GM21360 (cell line): ENCODE data around the gene TLE4.
"Not testable (repeated sequence)": the region's sequence is repeated elsewhere in the genome, so short reads cannot be mapped to it uniquely, and the experiment has no call there.

Experiments used
- ATAC-seq: cut with Tn5 transposase; IDR thresholded peaks from one replicate; pipeline ENCODE4 v1.9.1; 2021; ENCODE audit warnings: mild to moderate bottlenecking, moderate library complexity; ENCODE audit not compliant: unreplicated experiment

TLE4 gene

DNA sequence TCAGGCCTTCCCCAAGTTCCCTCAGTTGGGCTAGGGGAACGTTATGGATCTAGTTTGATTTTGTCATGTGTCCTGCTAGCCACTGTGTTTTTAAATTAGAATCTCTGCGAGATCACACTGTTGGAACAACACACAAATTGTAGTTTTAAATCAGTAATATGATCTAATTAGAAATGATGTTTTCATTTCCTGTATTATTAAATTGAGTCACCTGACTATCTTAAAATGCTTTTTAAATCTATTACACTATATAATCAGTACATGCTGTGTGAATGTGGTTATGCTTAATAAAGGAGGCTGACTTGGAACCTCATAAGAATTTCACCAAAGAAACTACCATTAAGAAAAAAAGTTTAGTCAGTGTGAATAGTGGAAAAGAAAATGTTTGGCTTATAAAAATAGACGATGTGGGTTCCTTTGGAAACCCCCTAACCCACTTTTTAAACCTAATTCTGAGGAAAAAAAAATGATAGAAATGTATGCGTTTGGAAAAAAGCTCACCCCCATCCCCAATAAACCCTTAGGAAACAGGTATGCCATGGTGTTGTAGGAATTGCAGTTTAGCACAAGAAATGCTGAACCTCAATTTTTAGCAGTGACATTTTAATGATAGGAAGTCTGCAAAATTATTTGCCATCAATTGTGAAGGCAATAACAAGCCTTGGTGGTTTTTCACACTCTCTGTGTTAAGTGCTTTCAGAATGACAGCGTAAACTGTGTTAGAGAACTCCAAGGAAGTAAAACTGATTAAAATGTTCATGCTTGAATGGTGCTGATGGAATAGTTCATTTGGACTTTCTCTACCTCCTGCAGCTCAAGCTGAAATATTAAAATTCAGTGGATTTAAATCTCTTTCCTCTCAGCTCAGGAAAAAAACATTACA, 59.0 kb downstream of the TLE4 start:
- peak; percentile 80 for ATAC-seq

DNA sequence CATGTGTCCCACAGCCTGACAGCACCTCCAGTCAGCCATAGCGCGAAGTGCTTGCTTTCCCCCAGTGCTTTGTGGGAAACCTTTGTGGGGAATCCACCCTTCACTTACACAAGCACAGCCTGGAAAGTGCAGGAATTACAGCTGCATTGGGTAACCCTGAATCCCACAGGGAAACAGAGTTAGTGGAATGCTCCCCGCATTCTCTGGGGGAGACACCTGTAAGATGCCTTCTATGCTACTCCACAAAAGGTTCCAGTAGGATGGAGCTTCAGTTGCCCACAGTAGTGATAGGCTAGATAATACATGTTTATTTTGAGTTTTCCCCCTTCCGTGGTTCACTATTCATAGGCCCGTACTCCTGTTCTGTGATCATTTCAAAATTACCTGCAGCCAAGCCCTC, 60.3 kb downstream of the TLE4 start:
- no peak for ATAC-seq

DNA sequence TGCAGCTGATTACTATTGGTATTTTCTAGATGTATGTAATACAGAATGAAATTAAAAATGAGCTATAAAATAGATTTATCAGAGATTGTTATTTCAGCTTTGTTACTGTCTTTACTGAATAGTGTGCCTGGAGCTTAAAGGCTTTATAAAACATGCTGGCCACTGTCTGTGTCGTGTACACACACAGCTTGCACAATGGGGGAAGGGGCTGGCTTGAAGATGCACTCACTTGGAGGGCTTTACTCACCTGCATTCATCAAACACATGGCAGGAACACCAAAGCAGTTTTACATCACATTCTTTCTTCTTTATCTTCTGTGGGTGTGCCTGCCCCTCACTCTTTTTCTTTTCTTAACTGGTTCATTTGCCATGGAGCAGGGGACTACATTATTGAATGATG, 60.9 kb downstream of the TLE4 start:
- ATAC-seq, result no peak

DNA sequence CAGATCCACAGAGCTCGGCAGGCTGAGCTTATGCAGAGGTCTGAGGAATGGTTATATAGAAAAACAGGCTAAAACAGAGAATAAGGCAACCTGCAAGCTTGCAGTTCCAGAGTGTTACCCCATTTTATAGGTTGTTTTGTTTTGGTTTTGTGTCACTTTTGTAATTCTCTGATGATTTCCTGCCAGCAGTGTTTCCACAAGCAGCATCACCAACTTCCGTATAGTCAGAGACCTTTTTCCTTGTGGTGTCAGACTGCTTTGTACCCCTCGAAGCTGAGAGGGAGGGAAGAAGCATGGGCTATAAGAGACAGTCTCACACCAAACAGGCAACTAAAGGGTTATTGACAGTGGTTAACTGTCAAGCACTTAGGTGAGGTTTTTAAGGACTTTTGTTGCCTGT, 61.8 kb downstream of the TLE4 start:
- ATAC-seq, result no peak

DNA sequence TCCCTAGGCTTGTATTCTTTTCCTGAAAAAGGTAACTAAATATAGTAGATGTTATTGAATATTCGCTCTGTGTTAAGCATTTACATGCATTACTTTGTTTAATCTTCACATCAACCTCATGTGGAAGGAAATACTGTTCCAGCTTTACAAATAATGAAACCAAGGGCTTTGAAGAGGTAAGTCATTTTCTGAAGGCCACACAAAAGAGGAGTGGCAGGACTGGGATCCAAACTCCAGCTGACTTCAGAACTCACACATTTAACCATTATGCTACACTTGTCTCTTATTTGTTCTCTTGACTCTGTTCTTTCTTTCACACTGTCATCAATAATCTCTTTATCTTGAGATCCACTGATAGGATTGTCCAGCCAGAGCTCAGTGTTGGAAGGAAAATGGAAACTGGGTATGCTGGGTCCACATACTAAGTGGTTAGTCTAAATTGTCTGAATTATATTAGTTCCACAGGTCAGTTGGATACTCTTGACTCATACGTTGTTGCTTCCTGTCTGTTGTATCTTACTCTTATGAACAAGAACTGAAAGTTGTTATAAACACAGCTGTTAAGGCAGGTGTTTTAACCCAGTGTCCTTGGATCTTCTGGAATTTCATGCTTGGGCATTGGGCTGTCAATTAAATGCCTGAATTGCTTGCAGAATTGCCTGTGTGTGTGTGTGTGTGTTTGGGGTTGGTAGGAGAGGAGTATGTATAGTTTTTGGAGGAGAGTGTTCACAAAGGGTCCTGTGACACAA, 65.6 kb downstream of the TLE4 start:
- no peak for ATAC-seq

DNA sequence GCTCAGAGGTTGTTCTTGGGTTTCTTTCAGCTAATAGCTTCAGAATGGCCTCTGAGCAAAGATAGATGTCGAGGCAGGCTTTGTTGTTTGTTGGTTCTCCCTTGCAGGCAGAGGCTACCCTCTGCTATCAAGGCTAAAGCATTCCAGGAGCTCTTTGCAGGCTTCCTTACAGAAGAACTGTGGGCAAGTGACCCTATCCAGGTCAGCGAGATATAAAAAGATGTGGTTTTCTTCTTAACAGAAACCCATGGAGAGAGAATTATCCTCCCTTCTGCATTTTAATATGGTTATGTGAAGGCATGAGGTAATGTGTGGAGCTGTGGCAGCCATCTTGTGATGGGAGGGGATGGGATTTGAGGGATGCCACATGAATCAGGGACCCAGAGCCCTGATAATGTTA, 67.0 kb downstream of the TLE4 start:
- ATAC-seq, result no peak

DNA sequence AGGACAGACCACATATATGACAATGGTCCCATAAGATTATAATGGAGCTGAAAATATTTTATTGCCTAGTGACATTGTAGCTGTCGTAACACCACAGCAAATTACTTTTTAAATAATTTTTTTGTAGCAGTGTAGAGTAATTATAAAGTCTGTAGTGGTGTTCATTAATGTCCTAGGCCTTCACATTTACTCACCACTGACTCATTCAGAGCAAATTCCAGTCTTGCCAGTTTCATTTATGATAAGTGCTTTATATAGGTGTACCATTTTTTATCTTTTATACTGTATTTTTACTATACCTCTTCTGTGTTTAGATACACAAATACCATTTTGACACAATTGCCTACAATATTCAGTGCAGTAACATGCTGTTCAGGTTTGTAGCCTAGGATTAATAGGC, 67.6 kb downstream of the TLE4 start:
- ATAC-seq, result no peak

DNA sequence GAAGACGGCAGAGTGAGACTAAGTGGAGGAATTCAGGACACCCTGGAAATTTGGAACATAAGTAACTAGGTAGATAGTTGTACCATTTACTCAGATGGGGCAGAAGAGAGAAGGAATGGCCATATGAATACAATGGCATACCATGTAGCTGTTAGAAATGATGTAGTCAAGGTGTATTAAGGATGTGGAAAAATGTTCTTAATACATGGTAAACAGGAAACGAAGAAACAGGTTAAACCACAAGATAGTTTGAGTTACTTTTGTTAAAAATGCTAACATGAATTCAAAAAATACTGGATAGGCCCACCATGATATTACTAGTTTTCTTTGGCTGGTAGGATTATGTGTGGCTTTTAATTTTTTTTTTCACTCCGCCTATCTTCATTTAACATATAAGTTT, 68.3 kb downstream of the TLE4 start:
- not testable (repeated sequence) for ATAC-seq

DNA sequence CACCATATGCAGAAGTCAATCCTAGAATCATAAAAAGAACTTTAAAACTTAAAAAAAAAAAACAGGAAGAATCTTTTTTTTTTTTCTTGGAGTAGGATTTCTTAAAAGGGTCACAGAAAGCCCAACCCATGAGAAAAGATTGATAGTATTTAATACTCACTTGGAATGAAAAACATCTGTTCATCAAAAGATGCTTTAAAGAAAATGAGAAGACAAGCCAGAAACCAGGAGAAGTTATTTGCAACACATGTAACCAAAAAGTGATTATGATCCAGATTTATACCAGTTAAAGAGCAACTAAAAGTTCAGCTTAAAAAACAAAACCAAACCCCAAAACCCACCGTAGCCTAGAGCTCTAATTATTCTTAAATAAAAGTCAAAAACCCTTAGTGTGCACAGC, 69.3 kb downstream of the TLE4 start:
- no peak for ATAC-seq

DNA sequence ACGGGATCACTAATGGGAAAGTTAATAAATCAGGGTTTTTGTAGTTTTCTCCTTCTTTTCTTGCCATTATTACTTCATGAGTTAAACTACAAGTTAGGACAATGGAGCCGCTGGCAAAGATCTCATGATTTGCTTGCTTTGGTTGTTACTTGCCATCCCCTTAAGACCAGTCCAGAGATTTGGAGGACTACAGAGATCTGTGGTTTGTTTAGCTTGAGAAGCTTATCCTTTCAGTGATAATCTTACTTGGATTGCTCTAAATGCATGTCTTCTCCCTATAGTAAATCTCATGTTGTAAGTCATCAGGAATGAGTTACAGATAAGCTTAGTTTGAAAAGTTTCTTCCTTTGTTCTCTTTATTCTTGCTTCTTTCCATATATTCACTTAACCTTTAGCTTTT, 70.9 kb downstream of the TLE4 start:
- no peak for ATAC-seq

DNA sequence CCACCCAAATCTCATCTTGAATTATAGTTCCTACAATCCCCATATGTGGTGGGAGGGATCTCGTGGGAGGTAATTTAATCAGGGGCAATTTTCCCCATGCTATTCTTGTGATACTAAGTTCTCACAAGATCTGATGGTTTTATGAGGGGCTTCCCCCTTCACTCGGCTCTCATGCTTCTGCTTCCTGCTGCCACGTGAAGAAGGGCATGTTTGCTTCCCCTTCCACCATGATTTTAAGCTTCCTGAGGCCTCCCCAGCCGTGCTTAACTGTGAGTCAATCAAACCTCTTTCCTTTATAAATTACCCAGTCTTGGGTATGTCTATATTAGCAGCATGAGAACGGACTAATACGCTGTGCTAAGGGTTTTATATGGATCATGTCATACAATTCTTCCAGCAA, 72.3 kb downstream of the TLE4 start:
- no peak for ATAC-seq

DNA sequence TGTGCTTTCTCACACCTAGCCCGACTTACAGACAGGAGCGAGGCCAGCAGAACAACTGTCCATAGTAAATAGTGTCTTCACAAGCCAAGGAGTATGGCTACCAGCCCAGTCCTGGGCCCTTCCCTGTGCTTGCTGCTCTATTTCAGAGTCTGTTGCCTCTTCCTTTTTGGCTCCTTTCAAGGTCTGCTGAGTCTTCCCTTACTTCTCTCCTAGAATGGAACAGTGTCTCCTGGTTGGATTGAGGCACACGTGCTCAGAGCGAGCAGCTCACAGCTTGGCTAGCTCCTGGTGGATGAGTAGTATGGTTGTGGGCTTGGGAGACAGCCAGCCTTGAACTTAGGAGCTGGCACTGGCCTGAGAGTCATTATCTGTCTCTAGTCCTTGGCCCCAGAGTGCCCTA, 72.8 kb downstream of the TLE4 start:
- ATAC-seq, result no peak

DNA sequence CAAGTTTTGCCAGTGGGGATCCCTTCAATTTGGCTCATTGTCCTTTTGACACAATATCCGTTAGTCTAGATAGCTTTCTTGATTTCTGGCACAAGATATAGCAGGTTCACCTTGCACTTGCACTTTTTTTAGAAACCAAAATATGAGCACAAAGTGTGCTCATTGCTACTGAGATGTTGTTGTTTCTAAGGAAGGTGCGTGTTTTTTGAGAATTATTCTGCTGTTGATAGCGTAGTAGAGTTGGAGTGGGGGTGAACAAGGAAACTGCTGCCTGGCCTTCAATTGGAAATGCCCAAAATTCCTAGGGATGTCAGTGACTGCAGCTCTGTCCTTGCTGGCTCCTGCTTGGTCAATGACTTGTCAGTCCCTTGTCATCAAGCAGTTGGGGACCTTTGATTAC, 73.3 kb downstream of the TLE4 start:
- no peak for ATAC-seq

DNA sequence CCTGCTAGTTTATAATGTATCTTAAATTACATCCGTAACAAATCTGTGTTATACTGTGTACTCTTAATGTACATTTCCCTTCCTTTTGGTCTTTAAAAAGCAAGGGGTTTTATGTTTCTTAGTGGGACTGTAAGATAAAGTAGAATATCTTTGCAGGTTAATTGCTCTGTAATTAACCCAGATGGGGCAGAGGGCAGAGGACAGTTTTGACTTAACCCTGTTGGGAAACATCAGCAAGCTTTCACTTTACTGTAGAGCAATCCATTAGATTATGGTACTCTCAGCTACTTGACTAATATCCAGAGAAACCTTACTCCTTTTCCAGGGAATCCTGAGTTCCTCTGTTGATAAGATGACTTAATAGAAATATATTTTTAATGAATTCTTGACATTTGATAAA, 74.3 kb downstream of the TLE4 start:
- no peak for ATAC-seq

DNA sequence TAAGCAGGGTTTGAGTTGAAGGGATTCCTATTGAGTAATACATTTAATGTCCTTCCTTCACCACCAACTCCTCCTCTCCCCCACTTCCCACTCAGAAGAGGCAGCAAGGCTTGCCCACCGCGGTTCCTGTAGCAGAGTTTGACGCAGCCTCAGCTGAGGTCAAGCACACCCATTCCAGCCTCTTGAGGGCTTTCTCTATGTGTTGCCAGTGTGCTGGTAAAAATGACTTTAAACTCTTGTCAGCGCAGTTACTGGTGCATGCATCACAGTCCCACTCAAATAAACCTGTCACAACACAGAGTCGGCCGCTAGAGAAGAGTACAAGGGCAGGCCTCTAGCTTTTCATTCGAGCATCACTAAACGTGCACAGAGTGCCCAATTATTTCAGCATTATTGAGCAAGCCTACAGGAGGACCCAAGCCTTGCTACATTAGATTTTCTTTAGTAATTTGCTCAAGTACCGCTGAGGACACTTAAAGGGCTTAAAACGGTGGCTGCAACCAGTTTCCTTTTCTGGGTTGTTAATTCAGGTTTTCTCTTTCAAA, 79.6 kb downstream of the TLE4 start:
- no peak for ATAC-seq

DNA sequence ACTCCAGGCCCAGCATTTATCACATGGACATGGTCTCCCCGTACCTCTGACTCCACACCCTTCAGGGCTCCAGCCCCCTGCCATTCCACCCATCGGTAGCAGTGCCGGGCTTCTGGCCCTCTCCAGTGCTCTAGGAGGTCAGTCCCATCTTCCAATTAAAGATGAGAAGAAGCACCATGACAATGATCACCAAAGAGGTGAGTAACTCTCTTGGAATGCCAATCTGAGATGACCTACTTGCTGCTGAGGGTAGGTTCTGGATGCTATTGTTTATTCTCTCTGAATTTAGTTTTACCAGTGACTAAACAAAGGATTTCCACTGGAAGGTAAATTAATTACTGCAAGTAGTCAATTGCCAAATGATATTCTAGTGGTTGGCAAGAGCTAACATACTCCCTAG, 80.8 kb downstream of the TLE4 start:
- ATAC-seq, result no peak

DNA sequence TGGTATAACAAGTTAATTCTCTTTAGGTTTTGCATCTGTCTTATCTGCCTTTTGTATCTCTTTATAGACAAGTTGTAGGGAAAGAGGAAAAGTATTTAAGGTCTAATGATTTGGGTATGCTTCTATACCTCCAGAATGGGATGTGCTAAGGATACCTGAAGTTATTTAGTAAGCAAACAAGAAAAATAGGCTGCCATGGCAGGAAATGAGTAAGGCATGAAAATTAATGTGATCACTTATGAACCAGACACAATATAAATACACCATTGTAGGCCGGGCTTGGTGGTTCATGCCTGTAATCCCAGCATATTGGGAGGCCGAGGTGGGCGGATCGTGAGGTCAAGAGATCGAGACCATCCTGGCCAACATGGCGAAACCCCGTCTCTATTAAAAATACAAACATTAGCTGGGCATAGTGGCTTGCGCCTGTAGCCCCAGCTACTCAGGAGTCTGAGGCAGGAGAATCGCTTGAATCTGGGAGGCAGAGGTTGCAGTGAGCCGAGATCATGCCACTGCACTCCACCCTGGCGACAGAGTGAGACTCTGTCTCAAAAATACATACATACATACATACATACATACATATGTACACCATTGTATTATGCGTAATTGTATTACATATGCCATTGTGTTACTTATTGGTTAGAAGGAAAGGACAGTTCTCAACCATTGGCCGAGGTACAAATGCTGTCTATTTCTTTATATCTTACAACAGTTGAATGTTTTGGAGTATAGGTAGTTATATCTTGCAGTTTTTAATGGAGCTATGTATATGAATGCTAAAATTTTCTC, 83.0 kb downstream of the TLE4 start:
- not testable (repeated sequence) for ATAC-seq

DNA sequence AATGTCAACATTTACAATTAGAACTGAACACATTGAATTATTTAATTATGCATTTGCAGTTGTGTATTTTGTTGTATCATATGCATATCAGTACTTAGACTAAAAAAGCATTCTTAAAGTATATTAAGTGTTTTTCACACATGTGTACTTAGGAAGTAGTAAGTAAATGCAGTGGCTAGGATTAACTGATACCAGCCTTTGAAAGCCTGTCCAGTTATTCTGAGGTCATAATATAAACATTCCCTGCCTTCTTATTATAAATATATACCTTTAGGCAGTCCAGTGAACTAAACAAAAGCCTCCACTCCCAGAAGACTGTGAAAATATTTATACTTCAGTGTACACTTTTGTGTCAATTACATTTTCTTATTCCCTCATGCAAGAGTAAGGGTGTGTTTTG, 83.8 kb downstream of the TLE4 start:
- no peak for ATAC-seq

DNA sequence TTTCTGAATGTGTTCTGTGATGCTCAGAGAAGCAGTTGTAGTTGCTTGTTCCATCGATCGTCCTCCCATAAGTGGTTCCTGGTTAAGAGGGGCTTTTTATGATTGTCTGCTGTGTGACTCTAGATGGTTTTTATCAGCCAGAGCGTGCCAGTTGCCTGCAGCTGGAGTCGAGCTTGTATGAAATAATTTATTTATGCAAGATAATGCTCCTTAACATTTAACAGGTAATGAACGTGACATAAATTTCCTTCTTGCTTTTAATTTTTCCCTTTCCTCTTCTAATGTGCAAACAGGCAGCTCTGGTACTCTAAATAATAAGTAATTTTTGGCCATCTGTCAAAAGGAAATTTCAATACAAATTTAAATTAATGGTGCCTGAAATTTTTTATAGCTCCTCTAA, 84.4 kb downstream of the TLE4 start:
- no peak for ATAC-seq

DNA sequence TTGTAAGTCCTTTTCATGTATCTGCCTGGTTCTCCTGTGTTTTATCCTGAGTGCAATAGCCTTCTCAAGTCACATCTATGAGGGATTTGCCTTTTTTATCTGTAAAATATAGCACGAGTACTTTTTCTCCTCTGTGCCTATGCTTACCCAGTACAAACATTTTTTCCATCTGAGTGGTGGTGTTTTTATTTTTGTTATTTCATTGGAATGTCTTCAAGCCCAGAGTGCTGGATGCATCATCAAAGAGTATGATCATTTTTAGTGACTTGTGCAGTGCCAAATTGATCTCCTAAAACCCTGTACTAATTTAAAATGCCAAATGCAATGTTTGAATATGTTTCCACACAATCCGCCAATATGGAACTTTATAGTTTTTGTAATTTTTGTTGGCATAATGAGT, 86.1 kb downstream of the TLE4 start:
- ATAC-seq, result no peak

DNA sequence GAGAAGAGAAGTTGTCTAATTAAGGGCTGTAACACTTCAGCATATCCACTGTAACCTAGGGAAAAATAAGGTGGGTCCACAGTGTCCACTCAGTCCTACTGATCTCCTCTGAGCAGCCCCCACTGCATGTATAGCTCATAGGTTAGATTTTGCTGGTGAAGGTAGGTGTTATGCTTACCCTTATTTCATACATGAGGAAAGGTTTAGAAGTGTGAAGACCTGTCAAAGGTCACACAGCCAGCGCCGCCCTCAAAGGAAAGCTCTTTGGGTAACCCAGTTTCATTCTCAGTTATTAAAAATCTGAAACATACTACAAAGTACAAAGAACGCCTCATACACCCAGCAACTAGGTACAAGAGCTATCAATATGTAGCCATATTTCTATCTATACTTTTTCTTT, 87.2 kb downstream of the TLE4 start:
- no peak for ATAC-seq
